ENCODE results near the gene FAM222A.

DNA sequence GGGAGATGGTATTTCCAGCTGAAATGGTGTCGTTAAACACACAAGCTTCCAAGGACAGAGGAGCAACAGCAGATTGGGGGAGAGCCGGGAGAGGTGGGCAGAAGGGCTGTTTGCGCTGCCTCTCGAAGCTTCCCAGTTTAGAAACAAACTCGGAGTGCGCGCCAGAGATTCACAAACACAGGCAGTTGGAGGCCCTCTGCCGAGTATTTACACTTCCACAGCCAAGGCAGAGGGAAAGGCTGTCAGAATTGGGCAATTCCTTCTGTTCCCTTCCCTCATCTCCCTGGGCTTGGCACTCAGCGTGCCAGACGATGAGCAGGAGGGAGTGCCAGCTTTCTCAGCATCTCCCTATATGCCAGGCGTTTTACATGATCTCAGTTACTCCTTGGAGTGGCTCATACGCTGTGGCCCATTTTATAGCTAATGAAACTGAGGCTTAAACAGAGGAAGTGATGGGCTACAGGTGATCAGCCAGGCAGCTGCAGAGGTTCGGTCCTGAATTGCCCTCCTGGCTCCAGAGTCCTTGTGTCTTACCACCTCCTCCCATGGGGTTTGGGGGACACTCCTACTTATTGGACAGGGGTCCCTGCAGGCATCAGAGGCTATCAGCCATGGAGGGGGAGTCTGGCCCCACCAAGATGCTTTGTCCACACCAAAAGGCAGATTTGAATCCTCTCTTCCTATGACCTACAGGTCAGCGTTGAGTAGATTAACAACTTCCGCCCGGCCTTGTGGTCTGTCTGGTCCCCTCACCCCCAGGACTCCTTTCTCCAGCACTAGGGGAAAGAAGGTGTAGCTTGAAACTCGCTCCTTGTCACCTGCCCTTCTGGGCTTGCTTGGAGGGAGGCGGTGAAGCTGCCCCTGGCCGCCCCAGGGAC lies 3.1 kb downstream of the FAM222A start:
- TF ChIP-seq CTCF (IDR thresholded peaks at IDR 0.05) (no peak), POLR2A (IDR thresholded peaks at IDR 0.05) (no peak), POLR2AphosphoS5 (IDR thresholded peaks at IDR 0.05) (peak; percentile 6 to 61 (median 50)), EP300 (IDR thresholded peaks at IDR 0.05) (no peak)
